SW480 (cell line): ENCODE data around the gene TNNI3K.

Source experiments
- DNase-seq: peaks from one replicate; pipeline ENCODE4 v3.0.0-alpha.2; 2016; ENCODE audit warnings: low spot score

The TNNI3K gene

GRCh38 chr1:74502858-74503257, 267.7 kb downstream of the TNNI3K start:
- no peak for DNase-seq

DNA sequence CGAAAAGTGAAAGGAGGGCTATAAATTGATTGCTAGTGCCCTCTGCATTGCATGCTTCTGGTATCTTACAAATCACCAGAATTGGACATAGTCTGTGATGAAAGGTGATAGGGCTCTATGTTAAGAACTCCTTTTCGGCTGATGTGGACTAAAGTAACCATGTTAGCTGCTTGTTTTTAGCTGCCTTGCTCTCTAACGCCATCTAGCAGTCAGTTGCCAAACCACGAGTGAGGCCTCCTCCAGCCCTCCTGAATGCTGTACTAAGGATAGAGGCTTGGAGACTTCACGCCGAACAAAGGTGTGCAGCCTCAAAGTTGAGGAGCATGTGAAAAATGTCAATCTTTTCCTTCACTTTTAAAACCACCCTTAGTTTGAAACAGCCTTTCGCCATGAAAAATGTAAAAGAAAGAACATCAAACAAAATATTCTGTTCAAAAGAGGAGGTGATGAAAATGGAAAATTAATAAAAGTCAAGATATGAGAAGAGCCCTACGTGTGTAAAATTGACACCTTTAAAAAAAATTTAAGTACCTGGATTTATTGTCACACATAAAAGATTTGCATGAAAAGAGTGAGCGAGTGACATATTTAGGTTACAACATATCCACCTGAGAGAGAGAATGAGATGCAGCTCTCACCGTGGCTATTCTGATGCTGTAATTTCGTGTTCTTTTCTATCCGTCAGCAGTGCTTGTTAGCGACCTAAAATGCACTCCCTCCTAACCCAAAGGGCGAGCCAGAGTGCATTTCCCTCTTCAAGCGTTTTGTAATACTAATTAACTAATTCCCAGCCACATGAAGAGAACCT, 269.1 kb downstream of the TNNI3K start:
- DNase-seq, result peak; percentile 26

- no peak for DNase-seq
These were observed 269.8 kb downstream of the TNNI3K start for GRCh38 chr1:74504933-74505512.

GRCh38 chr1:74505928-74506710, 270.9 kb downstream of the TNNI3K start:
- no peak for DNase-seq

DNA sequence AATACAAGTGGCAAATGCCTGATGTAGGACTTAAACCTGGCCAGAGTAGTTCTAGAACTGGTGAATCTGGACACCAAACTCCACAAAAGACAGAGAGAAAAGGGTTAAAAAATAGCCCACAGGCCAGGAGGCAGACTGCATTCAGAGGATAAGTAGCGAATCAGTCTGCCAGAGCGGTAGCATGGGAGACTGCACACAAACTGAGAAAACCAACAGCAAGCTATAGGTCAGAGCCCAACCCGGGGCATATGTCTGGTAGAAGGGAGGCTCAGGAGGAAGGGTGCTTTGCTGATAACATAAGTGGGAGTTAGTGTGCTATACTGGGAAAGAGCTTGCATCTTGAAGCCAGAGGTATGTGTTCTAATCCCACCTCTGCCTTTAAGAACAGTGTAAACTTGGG, 273.3 kb downstream of the TNNI3K start:
- DNase-seq, result no peak

DNA sequence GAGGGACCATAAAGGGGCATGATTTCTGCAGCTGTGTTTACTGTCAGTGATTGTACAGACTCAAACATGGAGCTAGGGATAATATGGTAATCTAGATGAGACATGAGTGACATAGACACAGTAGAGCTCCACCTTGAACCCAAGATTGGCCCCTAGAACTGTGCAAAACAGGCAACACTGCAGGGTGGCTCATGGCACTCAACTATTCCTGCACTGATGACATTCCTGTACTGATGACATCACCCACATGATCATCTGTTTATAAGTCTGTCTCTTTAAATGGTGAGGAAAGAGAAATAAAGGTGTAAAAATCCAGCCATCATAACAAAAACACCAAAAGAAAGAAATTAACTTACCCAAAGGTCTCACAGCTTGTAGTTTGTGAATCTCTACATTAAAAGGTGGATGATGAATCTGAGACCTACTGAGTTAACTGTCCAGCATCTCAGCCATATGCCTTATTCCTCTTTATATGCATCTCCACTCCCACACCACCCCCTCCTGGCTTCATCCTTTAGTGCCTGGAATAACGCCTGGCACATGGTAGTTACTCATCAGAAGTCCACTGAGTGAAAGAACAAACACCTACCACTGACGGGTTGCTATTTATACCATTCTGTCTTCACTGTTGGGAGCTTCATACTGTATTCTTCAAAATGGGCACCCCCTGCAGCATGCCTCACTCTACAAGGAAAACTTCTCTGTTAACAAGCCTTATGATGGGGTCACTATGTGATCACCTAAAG, 277.2 kb downstream of the TNNI3K start, which contains the start of gene LRRC53:
TSS of gene LRRC53 (minus strand) at position 442 of the 746 bp plus-strand sequence. CDS start 29,262 bp downstream, outside the sequence.
- DNase-seq, result no peak

DNA sequence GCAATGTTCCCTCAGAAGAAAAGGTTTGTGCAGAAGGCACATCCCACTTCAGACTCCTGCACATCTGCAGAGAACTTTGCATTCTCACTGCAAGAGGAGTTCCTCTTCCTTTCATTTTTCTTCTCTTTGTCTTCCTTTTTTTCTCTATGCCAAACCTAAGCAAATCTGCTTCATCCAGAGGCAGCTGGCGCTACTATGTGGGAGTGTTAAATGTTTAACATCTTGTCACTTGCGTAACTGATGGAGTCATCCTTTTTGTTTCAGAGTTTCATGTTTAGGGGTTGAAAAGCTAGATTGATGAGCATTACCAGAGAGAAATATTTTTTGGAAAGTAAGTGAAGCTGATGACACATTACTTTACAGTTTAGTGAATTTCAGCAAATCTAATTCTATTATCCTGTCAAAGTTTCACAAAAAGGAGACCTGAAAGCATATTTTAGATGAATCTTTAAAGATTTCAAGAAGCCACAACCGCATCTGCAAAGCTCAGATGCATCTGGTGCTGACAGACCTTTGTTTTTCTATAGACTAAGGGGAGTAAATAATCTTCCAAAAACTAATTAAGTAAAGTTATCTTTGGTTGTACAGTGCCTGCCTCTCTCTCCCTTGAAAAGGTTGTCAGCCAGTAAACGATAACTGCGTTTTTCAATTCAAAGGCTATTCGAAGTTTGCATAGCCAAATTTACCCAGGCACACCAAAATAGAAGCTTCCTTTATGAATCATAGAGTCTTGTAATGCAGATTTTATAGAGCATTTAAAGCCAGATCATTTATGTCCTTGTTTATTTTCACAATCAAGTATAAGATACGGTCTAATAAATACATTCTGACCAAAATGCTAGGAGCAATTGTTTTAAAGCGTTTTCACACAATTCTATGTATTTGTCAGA, 278.5 kb downstream of the TNNI3K start:
- DNase-seq, result no peak

- no peak for DNase-seq
These were observed 282.4 kb downstream of the TNNI3K start for GRCh38 chr1:74517599-74518051.

DNA sequence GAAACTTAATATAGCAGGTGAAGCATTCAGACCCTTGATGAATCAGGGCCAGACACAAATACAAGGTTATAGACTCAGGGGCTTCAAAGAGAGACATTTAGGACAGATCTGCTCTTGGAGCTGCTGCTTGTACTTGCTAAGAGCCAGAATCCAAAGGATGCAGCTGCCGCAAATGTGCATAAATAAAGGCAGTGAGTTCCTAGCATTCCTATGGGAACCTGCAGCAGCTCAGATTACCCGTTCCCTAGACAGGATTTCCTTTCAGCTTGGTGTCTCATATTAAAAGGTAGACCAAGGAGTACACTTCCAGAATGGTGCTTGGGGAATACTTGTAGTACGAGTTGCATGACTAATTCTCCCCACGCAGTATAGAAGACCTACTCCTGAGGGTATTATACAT, 287.0 kb downstream of the TNNI3K start:
- no peak for DNase-seq

DNA sequence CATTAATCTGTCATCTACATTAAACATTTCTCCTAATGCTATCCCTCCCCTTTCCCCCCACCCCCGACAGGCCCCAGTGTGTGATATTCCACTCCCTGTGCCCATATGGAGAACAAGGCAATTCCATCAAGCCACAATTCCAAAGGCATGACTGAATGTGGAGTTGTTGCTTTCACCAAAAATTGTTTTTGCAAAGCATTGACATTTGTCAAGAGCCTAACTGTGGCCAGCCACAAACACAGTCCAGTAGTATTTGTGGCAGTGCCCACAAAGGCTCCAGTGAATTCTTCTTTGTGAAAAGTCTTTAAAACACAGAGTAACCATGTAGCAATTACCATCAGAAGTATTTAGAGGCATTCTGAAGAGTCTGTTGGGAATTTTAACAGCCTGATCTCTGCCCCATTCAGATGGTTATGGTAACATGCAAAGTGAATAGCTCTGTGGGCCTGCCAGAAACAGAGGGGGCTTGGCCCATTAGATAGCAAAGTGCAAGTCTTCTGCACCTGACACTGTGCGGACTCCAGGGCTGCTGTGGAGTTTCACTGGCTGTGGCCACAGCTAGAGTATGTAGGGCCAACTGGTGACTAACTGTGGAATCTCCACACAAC, 288.8 kb downstream of the TNNI3K start:
- DNase-seq, result no peak

DNA sequence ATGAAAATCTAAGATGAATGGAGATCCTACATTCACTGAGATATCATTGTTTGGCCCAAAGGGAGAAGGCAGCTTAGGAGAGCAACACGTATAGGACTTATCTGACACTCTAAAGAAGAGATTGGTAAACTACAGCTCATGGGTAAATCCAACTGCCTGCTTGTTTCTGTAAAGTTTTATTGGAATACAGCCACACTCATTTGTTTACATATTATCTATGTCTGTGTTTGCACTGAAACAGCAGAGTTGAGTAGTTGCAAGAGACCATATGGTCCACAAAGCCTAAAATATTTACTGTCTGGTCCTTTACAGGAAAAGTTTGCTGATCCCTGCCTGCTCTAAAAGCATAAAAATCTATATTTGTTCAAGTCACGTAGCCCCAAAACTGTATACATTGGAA, 291.5 kb downstream of the TNNI3K start:
- no peak for DNase-seq

GRCh38 chr1:74528123-74528522, 292.9 kb downstream of the TNNI3K start:
- no peak for DNase-seq

DNA sequence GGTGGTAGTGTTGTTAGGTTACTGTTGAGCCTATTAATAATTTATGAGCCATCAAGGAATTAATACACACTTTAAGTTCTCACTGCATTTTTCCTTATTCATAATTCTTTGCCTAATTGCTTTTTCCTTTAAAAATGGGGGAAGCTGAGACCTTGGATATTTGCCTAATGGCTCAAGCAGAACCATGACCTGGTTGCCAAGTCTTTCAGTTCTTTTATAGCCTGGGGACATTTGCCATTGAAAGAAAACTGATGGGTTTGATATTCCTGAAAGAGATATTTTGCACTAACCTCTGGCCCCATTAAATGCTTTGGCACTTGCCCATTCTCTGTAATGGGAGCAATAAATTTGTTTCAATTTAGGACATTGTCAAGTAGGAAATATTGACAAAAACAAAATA, 295.7 kb downstream of the TNNI3K start:
- no peak for DNase-seq

- DNase-seq, result no peak
These were observed 296.6 kb downstream of the TNNI3K start for GRCh38 chr1:74531796-74532195.

DNA sequence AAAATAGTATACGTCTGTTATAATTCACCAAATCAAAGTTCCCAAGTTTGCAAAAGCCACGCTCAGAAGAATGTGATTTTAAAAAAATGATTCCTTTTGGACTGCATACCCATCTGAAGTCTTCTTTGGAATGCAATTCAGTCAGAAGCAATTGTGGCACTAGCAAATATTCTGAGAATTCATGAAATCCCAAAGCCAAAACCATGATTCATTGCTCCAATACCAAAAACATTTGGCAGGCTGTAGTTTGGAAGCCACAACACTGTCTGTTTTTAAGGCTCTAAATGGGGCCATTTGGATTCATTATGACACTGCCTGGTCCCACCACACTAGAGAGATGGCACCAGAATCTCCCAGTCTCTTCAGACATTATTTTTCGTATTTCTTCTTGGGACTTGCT, 299.1 kb downstream of the TNNI3K start:
- no peak for DNase-seq

GRCh38 chr1:74545821-74546220, 310.6 kb downstream of the TNNI3K start:
- DNase-seq, result no peak

GRCh38 chr1:74548961-74549750, 314.0 kb downstream of the TNNI3K start:
- DNase-seq, result no peak

GRCh38 chr1:74549932-74550331, 314.7 kb downstream of the TNNI3K start:
- no peak for DNase-seq

- no peak for DNase-seq
These were observed 335.8 kb downstream of the TNNI3K start for GRCh38 chr1:74570797-74571492.
